Panc1 (cell line): ENCODE results near the gene TRAPPC13. TPM values are rescaled to one million over a fixed set of nuclear protein-coding genes. Genes with fewer than 3 reads are reported as not detected.
"Not testable (repeated sequence)": the region's sequence is repeated elsewhere in the genome, so short reads cannot be mapped to it uniquely, and the experiment has no call there.

Experiments
- ATAC-seq: fragments of 200-7000 bp; cut with Tn5 transposase; 2 replicates; pipeline ENCODE4 v1.9.1; 2020; ENCODE audit warnings: mild to moderate bottlenecking, moderate library complexity
- BruUV-seq: library from RNA; stranded (reverse); fragments of 400-500 nt; replicated peaks from 2 replicates; lab custom pipeline; 2021; lab: Mats Ljungman, UMichigan
- CTCF ChIA-PET: fragments of 300-600 bp; sonication (Branson Sonifier 250); formaldehyde crosslinking; loops from one replicate; lab custom pipeline; 2022; ENCODE audit warnings: antibody characterized with exemption; lab: Charles Lee
- POLR2A ChIA-PET: fragments of 300-600 bp; sonication (Branson Sonifier 250); formaldehyde crosslinking; loops from one replicate; lab custom pipeline; 2022; ENCODE audit warnings: antibody characterized with exemption; lab: Charles Lee
- DNase-seq: peaks from one replicate; pipeline ENCODE4 v3.0.0-alpha.2; 2010; ENCODE audit warnings: low read depth, low spot score
- H3K27ac ChIP-seq: 2 replicates; pipeline ENCODE4 v1.5.1; 2011; ENCODE audit warnings: mild to moderate bottlenecking, low read length, inconsistent platforms
- H3K27me3 ChIP-seq: fragments of 200-500 bp; sonication (Bioruptor generic); 2 replicates; pipeline ENCODE4 v1.6.0; 2014; ENCODE audit warnings: low read length, inconsistent platforms; ENCODE audit not compliant: control insufficient read depth, insufficient read depth
- H3K36me3 ChIP-seq: fragments of 200-500 bp; sonication (Bioruptor generic); 2 replicates; pipeline ENCODE4 v1.5.1; 2014; ENCODE audit warnings: inconsistent platforms, mild to moderate bottlenecking, low read length, moderate library complexity; ENCODE audit not compliant: control insufficient read depth, insufficient read depth
- H3K4me1 ChIP-seq: 2 replicates; pipeline ENCODE4 v1.5.1; 2011; ENCODE audit warnings: inconsistent platforms, mild to moderate bottlenecking, low read length, moderate library complexity; ENCODE audit not compliant: control insufficient read depth, insufficient read depth
- H3K4me3 ChIP-seq, 2 experiments: 2 replicates each; pipeline ENCODE4 v1.5.1; 2011 to 2012; ENCODE audit warnings: low read depth in 2 of 2, low read length in 2 of 2, mild to moderate bottlenecking in 2 of 2, inconsistent platforms in 1 of 2, moderate library complexity in 1 of 2
- H3K9me3 ChIP-seq: fragments of 200-500 bp; sonication (Bioruptor generic); 2 replicates; pipeline ENCODE4 v1.5.1; 2014; ENCODE audit warnings: low read depth, mild to moderate bottlenecking, inconsistent platforms, low read length, moderate library complexity; ENCODE audit not compliant: control insufficient read depth, insufficient read depth
- POLR2AphosphoS5 ChIP-seq: IDR thresholded peaks from 2 replicates; pipeline ENCODE4 v1.6.1; 2012; ENCODE audit warnings: mild to moderate bottlenecking, low read depth, low read length, moderate library complexity
- SIN3A ChIP-seq: IDR thresholded peaks from 2 replicates; pipeline ENCODE4 v1.6.1; 2012; ENCODE audit warnings: low read depth, mild to moderate bottlenecking, low read length, moderate library complexity, borderline replicate concordance; ENCODE audit not compliant: insufficient read depth
- TCF7L2 ChIP-seq: IDR thresholded peaks from 2 replicates; pipeline ENCODE4 v1.6.1; 2011; ENCODE audit warnings: mild to moderate bottlenecking, low read depth, low read length, inconsistent platforms
- in situ Hi-C: cut with HindIII; loops from 2 replicates; pipeline ENCODE4 v1.10.0; 2016; ENCODE audit warnings: low sequenced_read_pairs, low pct_unique_long_range_greater_than_20kb
- intact Hi-C: fragments of 100-400 bp; cut with micrococcal nuclease; formaldehyde crosslinking; loops from one replicate; pipeline ENCODE4 v1.10.0; 2022; ENCODE audit not compliant: unreplicated experiment
- total RNA-seq: library from RNA; stranded (reverse); gene quantifications from one replicate; pipeline ENCODE4 v1.2.1, GENCODE V29; 2021; ENCODE audit not compliant: unreplicated experiment
- TF ChIP-seq, protein P1 (sequence below): fragments of 450-650 bp; IDR thresholded peaks from 2 replicates; pipeline ENCODE4 v1.5.1; 2017; ENCODE audit warnings: mild to moderate bottlenecking
- TF ChIP-seq, protein P2 (sequence below), 2 experiments: IDR thresholded peaks; 2 replicates each; pipeline ENCODE4 v1.6.1; 2011 to 2012; ENCODE audit warnings: low read depth in 2 of 2, control low read depth in 1 of 2, low read length in 1 of 2, mild to moderate bottlenecking in 1 of 2, moderate library complexity in 1 of 2; ENCODE audit not compliant: insufficient read depth in 1 of 2

TRAPPC13 gene
- total RNA-seq, 1 experiment from 2014 or later: 17.3 TPM

DNA sequence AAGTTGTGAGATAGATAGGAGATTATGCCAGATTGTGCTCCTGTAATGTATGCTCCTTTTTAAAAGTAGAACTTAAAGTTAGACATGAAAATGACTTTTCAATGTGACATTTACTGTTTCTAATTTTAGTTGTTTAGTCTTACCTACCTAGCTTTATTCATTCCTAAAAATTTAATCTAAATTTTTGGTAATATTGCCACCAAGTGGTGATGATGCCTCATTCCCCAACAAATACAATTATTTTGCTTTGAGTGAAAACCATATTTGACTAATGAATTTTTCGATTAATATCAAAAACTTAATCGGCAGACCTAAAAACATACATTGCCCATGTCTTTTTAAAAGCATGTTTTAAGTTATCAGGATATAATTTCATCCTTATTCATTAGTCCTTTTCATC, 36.1 kb upstream of the TRAPPC13 start:
- no peak overlapping the region for H3K27ac ChIP-seq
- in situ Hi-C loops (no loop called here), intact Hi-C loops (no loop called here)
- TF ChIP-seq TCF7L2: no peak
- TF ChIP-seq, protein P1, sequence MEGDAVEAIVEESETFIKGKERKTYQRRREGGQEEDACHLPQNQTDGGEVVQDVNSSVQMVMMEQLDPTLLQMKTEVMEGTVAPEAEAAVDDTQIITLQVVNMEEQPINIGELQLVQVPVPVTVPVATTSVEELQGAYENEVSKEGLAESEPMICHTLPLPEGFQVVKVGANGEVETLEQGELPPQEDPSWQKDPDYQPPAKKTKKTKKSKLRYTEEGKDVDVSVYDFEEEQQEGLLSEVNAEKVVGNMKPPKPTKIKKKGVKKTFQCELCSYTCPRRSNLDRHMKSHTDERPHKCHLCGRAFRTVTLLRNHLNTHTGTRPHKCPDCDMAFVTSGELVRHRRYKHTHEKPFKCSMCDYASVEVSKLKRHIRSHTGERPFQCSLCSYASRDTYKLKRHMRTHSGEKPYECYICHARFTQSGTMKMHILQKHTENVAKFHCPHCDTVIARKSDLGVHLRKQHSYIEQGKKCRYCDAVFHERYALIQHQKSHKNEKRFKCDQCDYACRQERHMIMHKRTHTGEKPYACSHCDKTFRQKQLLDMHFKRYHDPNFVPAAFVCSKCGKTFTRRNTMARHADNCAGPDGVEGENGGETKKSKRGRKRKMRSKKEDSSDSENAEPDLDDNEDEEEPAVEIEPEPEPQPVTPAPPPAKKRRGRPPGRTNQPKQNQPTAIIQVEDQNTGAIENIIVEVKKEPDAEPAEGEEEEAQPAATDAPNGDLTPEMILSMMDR: peak; percentile 13; the same call in 1 of the 2 replicates
- ChIA-PET POLR2A (no interaction called here), CTCF (no interaction called here)
- H3K36me3 ChIP-seq: peaks cover 62% of the 10 kb centered on the region
- no TSS peak for BruUV-seq
- DNase-seq: no peak
- no peak for ATAC-seq
- no peaks in the 10 kb centered on the region for H3K4me1 ChIP-seq
- H3K9me3 ChIP-seq: no peaks in the 10 kb centered on the region
- no peaks in the 10 kb centered on the region for H3K27me3 ChIP-seq
- no peak overlapping the region for H3K4me3 ChIP-seq

DNA sequence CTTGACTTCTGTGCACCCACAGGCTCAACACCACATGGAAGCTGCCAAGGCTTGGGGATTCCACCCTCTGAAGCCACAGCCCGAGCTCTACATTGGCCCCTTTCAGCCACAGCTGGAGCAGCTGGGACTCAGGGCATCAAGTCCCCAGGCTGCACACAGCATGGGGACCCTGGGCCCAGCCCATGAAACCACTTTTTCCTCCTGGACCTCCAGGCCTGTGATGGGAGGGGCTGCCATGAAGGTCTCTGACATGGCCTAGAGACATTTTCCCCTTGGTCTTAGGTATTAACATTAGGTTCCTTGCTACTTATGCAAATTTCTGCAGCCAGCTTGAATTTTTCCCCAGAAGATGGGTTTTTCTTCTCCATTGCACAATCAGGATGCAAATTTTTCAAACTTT, 23.1 kb upstream of the TRAPPC13 start:
- intact Hi-C loops, H3K9me3 ChIP-seq, POLR2A ChIA-PET, DNase-seq, CTCF ChIA-PET, H3K4me1 ChIP-seq, H3K27me3 ChIP-seq, H3K27ac ChIP-seq, in situ Hi-C loops, H3K36me3 ChIP-seq, ATAC-seq, BruUV-seq, H3K4me3 ChIP-seq: not testable (repeated sequence)

DNA sequence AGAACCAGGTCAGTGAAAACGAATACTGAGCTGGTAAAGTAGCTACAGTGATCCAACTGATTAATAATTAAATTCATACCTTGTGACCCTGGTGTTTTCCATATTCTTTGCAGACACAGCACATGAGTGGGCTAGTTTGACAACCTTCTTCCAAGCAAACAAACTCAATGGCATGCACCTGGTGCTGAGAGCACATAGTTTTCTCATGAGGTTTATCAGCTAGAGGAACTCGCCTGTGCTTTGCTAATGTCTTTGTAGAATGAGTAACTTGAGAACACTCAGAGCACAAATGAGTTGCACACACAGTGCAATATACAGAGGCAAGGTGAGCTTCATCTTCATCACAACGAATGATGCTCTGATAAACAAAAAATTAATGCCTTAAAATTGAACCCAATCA, 13.3 kb upstream of the TRAPPC13 start:
- TF ChIP-seq, protein P1: no peak
- TF ChIP-seq TCF7L2 (no peak), POLR2AphosphoS5 (no peak), SIN3A (no peak)
- TF ChIP-seq, protein P2, sequence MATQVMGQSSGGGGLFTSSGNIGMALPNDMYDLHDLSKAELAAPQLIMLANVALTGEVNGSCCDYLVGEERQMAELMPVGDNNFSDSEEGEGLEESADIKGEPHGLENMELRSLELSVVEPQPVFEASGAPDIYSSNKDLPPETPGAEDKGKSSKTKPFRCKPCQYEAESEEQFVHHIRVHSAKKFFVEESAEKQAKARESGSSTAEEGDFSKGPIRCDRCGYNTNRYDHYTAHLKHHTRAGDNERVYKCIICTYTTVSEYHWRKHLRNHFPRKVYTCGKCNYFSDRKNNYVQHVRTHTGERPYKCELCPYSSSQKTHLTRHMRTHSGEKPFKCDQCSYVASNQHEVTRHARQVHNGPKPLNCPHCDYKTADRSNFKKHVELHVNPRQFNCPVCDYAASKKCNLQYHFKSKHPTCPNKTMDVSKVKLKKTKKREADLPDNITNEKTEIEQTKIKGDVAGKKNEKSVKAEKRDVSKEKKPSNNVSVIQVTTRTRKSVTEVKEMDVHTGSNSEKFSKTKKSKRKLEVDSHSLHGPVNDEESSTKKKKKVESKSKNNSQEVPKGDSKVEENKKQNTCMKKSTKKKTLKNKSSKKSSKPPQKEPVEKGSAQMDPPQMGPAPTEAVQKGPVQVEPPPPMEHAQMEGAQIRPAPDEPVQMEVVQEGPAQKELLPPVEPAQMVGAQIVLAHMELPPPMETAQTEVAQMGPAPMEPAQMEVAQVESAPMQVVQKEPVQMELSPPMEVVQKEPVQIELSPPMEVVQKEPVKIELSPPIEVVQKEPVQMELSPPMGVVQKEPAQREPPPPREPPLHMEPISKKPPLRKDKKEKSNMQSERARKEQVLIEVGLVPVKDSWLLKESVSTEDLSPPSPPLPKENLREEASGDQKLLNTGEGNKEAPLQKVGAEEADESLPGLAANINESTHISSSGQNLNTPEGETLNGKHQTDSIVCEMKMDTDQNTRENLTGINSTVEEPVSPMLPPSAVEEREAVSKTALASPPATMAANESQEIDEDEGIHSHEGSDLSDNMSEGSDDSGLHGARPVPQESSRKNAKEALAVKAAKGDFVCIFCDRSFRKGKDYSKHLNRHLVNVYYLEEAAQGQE (IDR thresholded peaks at IDR 0.05; ENCODE audit: insufficient read depth in 1 of 2, low read depth in 2 of 2, low read length in 1 of 2): no peak
- POLR2A ChIA-PET: no interaction called here
- ATAC-seq: peak; percentile 66
- in situ Hi-C loops (no loop called here), intact Hi-C loops (no loop called here)
- peak; percentile 22 for DNase-seq
- no peak overlapping the region for H3K27ac ChIP-seq
- no peaks in the 10 kb centered on the region for H3K4me1 ChIP-seq
- H3K9me3 ChIP-seq: no peaks in the 10 kb centered on the region
- no peak overlapping the region for H3K4me3 ChIP-seq
- no peaks in the 10 kb centered on the region for H3K27me3 ChIP-seq
- BruUV-seq: no TSS peak
- CTCF ChIA-PET: no interaction called here
- H3K36me3 ChIP-seq: peaks cover 13% of the 10 kb centered on the region; the same call in 1 of the 2 replicates
